Natural killer cell (primary cell): ENCODE measurements around the gene ZYG11A. TPM values are rescaled to one million over a fixed set of nuclear protein-coding genes. Genes with fewer than 3 reads are reported as not detected.

Experiments used
- ATAC-seq, 3 donors: fragments of 150-1000 bp in 2 of 3; fragments of 200-7000 bp in 1 of 3; cut with Tn5 transposase; 1 replicate in 1 of 3; 2 replicates in 2 of 3; pipeline ENCODE4 v1.10.0; 2021; ENCODE audit warnings: mild to moderate bottlenecking in 2 of 3, moderate library complexity in 2 of 3
- DNase-seq, 2 donors: peaks; one replicate each; pipeline versions ENCODE4 v3.0.0 to v3.0.0-alpha.2; 2013 to 2021; ENCODE audit warnings: mixed read lengths in 1 of 2
- H3K27ac ChIP-seq: one replicate; pipeline ENCODE4 v1.5.1; 2013; ENCODE audit warnings: mild to moderate bottlenecking, low read length
- H3K27me3 ChIP-seq: one replicate; pipeline ENCODE4 v1.6.1; 2013; ENCODE audit warnings: low read length; ENCODE audit not compliant: control insufficient read depth, insufficient read depth
- H3K36me3 ChIP-seq: one replicate; pipeline ENCODE4 v1.6.1; 2013; ENCODE audit warnings: low read length; ENCODE audit not compliant: control insufficient read depth, insufficient read depth
- H3K4me1 ChIP-seq: one replicate; pipeline ENCODE4 v1.6.1; 2013; ENCODE audit warnings: low read length; ENCODE audit not compliant: control insufficient read depth, insufficient read depth
- H3K4me3 ChIP-seq: one replicate; pipeline ENCODE4 v1.5.1; 2013; ENCODE audit warnings: low read length
- H3K9me3 ChIP-seq: one replicate; pipeline ENCODE4 v1.6.1; 2013; ENCODE audit warnings: low read length; ENCODE audit not compliant: control insufficient read depth, insufficient read depth
- H3K27ac Mint-ChIP-seq, 2 donors: one replicate each; pipeline ENCODE4 v1.8.0; 2022; ENCODE audit warnings: mild to moderate bottlenecking in 2 of 2, mixed read lengths in 2 of 2, moderate library complexity in 1 of 2
- H3K27me3 Mint-ChIP-seq, 2 donors: one replicate each; pipeline ENCODE4 v1.8.0; 2022; ENCODE audit warnings: low read depth in 2 of 2, mixed read lengths in 2 of 2
- H3K36me3 Mint-ChIP-seq: one replicate; pipeline ENCODE4 v1.8.0; 2022; ENCODE audit warnings: mixed read lengths
- H3K4me1 Mint-ChIP-seq, 2 donors: one replicate each; pipeline ENCODE4 v1.8.0; 2022; ENCODE audit warnings: mixed read lengths in 2 of 2
- H3K4me3 Mint-ChIP-seq: one replicate; pipeline ENCODE4 v1.8.0; 2022; ENCODE audit warnings: mild to moderate bottlenecking, moderate library complexity, mixed read lengths
- H3K9me3 Mint-ChIP-seq, 2 donors: one replicate each; pipeline ENCODE4 v1.8.0; 2022; ENCODE audit warnings: mixed read lengths in 2 of 2
- CTCF ChIP-seq: fragments of 200-600 bp; IDR thresholded peaks from one replicate; pipeline ENCODE4 v1.8.0; 2022; ENCODE audit warnings: antibody characterized with exemption
- WGBS: methylation state at CpG from one replicate; pipeline ENCODE4 v1.1.7; 2013; ENCODE audit warnings: missing lambda C conversion rate; ENCODE audit not compliant: insufficient coverage; 5-methylcytosine and 5-hydroxymethylcytosine counted together
- intact Hi-C: fragments of 100-400 bp; cut with micrococcal nuclease; formaldehyde crosslinking; loops from one replicate; pipeline ENCODE4 v1.14.2; 2022
- total RNA-seq, 4 donors: library from RNA; stranded (reverse); fragments of 120-200 nt in 1 of 4; gene quantifications; one replicate each; pipeline versions ENCODE4 v1.2.3 to v1.2.4, GENCODE V29; 2013 to 2022

The ZYG11A gene
- total RNA-seq, 3 donors from 2014 or later (not counting 1 experiment from before 2014, with no cell fraction given) = 0.58 TPM; not detected in 2

GRCh38 chr1:52856026-52856425, 13.5 kb downstream of the ZYG11A start:
- Histone ChIP-seq H3K4me1 (no peaks in the 10 kb centered on the region), H3K4me3 (no peak overlapping the region), H3K27ac (no peak overlapping the region), H3K27me3 (no peaks in the 10 kb centered on the region), H3K9me3 (no peaks in the 10 kb centered on the region), H3K36me3 (no peaks in the 10 kb centered on the region)
- Mint-ChIP-seq H3K36me3 (no peaks in the 10 kb centered on the region), H3K27ac (no peak overlapping the region), H3K27me3 (no peaks in the 10 kb centered on the region), H3K4me3 (no peak overlapping the region), H3K9me3 (no peaks in the 10 kb centered on the region), H3K4me1 (no peaks in the 10 kb centered on the region)
- DNase-seq (no peak), ATAC-seq (no peak)
- TF ChIP-seq CTCF = no peak
- WGBS = 100% methylated on average over 2 of the region's 4 CpGs
- intact Hi-C loops = no loop called here

- no peak overlapping the region for H3K27ac ChIP-seq
- H3K4me1 ChIP-seq = no peaks in the 10 kb centered on the region
- H3K27me3 ChIP-seq = no peaks in the 10 kb centered on the region
- WGBS = 90% methylated on average over 3 of the region's 4 CpGs
- intact Hi-C loops = no loop called here
- H3K27me3 Mint-ChIP-seq = no peaks in the 10 kb centered on the region
- no peaks in the 10 kb centered on the region for H3K4me1 Mint-ChIP-seq
- H3K36me3 ChIP-seq = no peaks in the 10 kb centered on the region
- H3K4me3 Mint-ChIP-seq = no peak overlapping the region
- H3K36me3 Mint-ChIP-seq = no peaks in the 10 kb centered on the region
- DNase-seq = no peak
- no peak for ATAC-seq
- no peaks in the 10 kb centered on the region for H3K9me3 Mint-ChIP-seq
- no peaks in the 10 kb centered on the region for H3K9me3 ChIP-seq
- H3K4me3 ChIP-seq = no peak overlapping the region
- H3K27ac Mint-ChIP-seq = no peak overlapping the region
- no peak for TF ChIP-seq CTCF
Measured at GRCh38 chr1:52857443-52857842, 14.9 kb downstream of the ZYG11A start.

GRCh38 chr1:52862666-52863458, 20.3 kb downstream of the ZYG11A start:
- peaks cover 3 to 12% of the 10 kb centered on the region in 2 donors for H3K27me3 Mint-ChIP-seq
- no peaks in the 10 kb centered on the region for H3K4me1 ChIP-seq
- WGBS = no CpG with 5 or more reads among the region's 2 CpGs
- no peak for TF ChIP-seq CTCF
- H3K4me3 ChIP-seq = no peak overlapping the region
- no peak overlapping the region for H3K27ac Mint-ChIP-seq
- no peaks in the 10 kb centered on the region for H3K36me3 ChIP-seq
- no peaks in the 10 kb centered on the region for H3K4me1 Mint-ChIP-seq
- DNase-seq (no peak), ATAC-seq (no peak)
- no peaks in the 10 kb centered on the region for H3K27me3 ChIP-seq
- no peaks in the 10 kb centered on the region for H3K36me3 Mint-ChIP-seq
- no peaks in the 10 kb centered on the region for H3K9me3 ChIP-seq
- H3K4me3 Mint-ChIP-seq = no peak overlapping the region
- intact Hi-C loops = no loop called here
- H3K9me3 Mint-ChIP-seq = no peaks in the 10 kb centered on the region
- no peak overlapping the region for H3K27ac ChIP-seq
